ENCODE results near the gene HOXD11.

Gene HOXD11

GRCh38 chr2:176093145-176093897 lies 13.8 kb upstream of the HOXD11 start:
- TF ChIP-seq CTCF (IDR thresholded peaks at IDR 0.05) = no peak

GRCh38 chr2:176093898-176094249 lies 13.2 kb upstream of the HOXD11 start:
- no peak for TF ChIP-seq CTCF (IDR thresholded peaks at IDR 0.05)

- no peak for TF ChIP-seq CTCF (IDR thresholded peaks at IDR 0.05)
Observed at GRCh38 chr2:176094349-176094748, 12.7 kb upstream of the HOXD11 start.

- no peak for TF ChIP-seq CTCF (IDR thresholded peaks at IDR 0.05)
Observed at GRCh38 chr2:176095421-176095820, 11.7 kb upstream of the HOXD11 start.

GRCh38 chr2:176096243-176096985 lies 10.7 kb upstream of the HOXD11 start:
- TF ChIP-seq CTCF (IDR thresholded peaks at IDR 0.05) = no peak

- peak; percentile 73 for TF ChIP-seq CTCF (IDR thresholded peaks at IDR 0.05)
Observed at GRCh38 chr2:176096986-176097819, 9.9 kb upstream of the HOXD11 start.

- 0 out of 2 replicates have a peak, but pooled peaks have one; percentile 12 for TF ChIP-seq CTCF (IDR thresholded peaks at IDR 0.05)
Observed at GRCh38 chr2:176097820-176098365, 9.2 kb upstream of the HOXD11 start.

Data from LNCAP (cell line).